Measurements from ENCODE around the gene PMM1. TPM values are rescaled to one million over a fixed set of nuclear protein-coding genes. Genes with fewer than 3 reads are reported as not detected.

The PMM1 gene
- total RNA-seq, 1 donor from 2014 or later, result 61.2 TPM

- no peak overlapping the region for H3K4me3 ChIP-seq (ENCODE audit: low read depth, low read length)
- no peak for DNase-seq (ENCODE audit: low read depth)
- no peak for TF ChIP-seq CTCF (conservative IDR thresholded peaks at IDR 0.05; ENCODE audit: low read depth, low read length)
Observed at GRCh38 chr22:41539146-41540005, 50.3 kb downstream of the PMM1 start.

GRCh38 chr22:41538583-41538982, 51.1 kb downstream of the PMM1 start:
- no peak overlapping the region for H3K4me3 ChIP-seq (ENCODE audit: low read depth, low read length)
- DNase-seq (ENCODE audit: low read depth), result no peak

GRCh38 chr22:41537203-41537602, 52.4 kb downstream of the PMM1 start:
- H3K4me3 ChIP-seq (ENCODE audit: low read depth, low read length), result no peak overlapping the region
- DNase-seq (ENCODE audit: low read depth), result no peak
- no peak for TF ChIP-seq CTCF (conservative IDR thresholded peaks at IDR 0.05; ENCODE audit: low read depth, low read length)

More at GRCh38 chr22:41538583-41538982, 51.1 kb downstream of the PMM1 start:
- no peak for TF ChIP-seq CTCF (conservative IDR thresholded peaks at IDR 0.05; ENCODE audit: low read depth, low read length)

GRCh38 chr22:41535244-41535643, 54.4 kb downstream of the PMM1 start:
- DNase-seq (ENCODE audit: low read depth), result no peak
- peak; percentile 49 for TF ChIP-seq CTCF (conservative IDR thresholded peaks at IDR 0.05; ENCODE audit: low read depth, low read length)
- H3K4me3 ChIP-seq (ENCODE audit: low read depth, low read length), result no peak overlapping the region

GRCh38 chr22:41534219-41534618, 55.4 kb downstream of the PMM1 start:
- no peak for DNase-seq (ENCODE audit: low read depth)
- TF ChIP-seq CTCF (conservative IDR thresholded peaks at IDR 0.05; ENCODE audit: low read depth, low read length), result no peak
- H3K4me3 ChIP-seq (ENCODE audit: low read depth, low read length), result no peak overlapping the region

- no peak for DNase-seq (ENCODE audit: low read depth)
- peak; percentile 83 for TF ChIP-seq CTCF (conservative IDR thresholded peaks at IDR 0.05; ENCODE audit: low read depth, low read length)
Observed at GRCh38 chr22:41532908-41533825, 56.5 kb downstream of the PMM1 start.

More at GRCh38 chr22:41532908-41533825, 56.5 kb downstream of the PMM1 start:
- no peak overlapping the region for H3K4me3 ChIP-seq (ENCODE audit: low read depth, low read length)

Measured in epithelial cell of proximal tubule (primary cell).